Measurements from ENCODE around the gene AKAP17A.
"Not testable (repeated sequence)": the region's sequence is repeated elsewhere in the genome, so short reads cannot be mapped to it uniquely, and the experiment has no call there.

AKAP17A gene

GRCh38 chrX:1591102-1591862 lies at the start of gene AKAP17A:
Gene AKAP17A (plus strand): TSS chrX:1591604. CDS start chrX:1593463, 1,859 bp downstream.
- peak; percentile 95 for DNase-seq (ENCODE audit: low spot score)

DNA sequence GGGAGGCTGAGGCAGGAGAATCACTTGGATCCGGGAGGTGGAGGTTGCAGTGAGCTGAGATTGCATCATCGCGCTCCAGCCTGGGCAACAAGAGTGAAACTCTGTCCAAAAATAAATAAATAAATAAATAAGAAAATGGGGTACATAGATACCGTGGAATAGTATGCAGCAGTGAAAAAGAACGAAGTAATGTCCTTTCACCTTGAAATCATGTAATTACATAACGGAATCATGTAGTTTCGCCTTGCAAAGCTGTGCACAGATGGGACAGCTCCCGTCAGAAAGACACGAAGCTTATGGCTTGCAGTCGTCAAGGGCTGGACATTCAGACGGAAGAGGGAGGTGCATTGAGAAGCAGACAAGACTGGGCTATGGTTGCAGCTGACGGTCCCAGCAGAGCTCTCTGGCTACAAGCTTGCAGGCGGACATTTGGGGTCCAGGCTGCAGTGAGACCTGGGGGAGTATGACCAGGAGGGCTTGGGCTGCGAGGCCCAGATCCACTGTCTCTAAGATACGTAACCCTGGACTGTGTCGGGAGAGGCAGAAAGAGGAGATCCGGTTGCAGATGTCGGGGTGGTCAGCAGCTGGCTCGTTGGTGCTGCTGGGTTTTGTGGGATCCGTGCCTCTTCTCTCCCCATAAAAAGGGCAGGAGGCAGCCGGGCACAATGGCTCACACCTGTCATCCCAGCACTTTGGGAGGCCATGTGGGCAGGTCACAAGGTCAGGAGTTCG lies 48.2 kb upstream of the AKAP17A start:
- DNase-seq (ENCODE audit: low spot score), result no peak

- no peak for DNase-seq (ENCODE audit: low spot score)
Measured at GRCh38 chrX:1545776-1546408, 45.5 kb upstream of the AKAP17A start.

GRCh38 chrX:1546691-1547251 lies 44.6 kb upstream of the AKAP17A start:
- no peak for DNase-seq (ENCODE audit: low spot score)

- DNase-seq (ENCODE audit: low spot score), result no peak
Measured at GRCh38 chrX:1551959-1552546, 39.4 kb upstream of the AKAP17A start.

GRCh38 chrX:1554469-1555210 lies 36.8 kb upstream of the AKAP17A start:
- DNase-seq (ENCODE audit: low spot score), result no peak

DNA sequence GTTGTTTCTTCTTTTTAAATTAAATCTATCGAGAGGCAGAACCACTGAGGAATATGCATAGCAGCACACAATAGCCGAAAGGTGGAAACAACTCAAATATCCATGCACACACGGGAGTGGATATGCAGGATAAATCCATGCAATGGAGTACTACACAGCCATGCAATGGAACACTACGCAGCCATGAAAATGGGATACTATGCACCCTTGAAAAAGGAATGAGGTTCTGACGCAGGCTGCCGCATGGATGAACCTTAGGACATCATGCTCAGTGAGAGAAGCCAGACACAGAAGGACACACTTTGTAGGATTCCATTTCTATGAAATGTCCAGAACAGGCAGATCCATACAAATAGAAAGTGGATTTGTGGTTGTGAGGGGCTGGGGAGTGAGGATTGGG lies 36.0 kb upstream of the AKAP17A start:
- DNase-seq (ENCODE audit: low spot score), result no peak

DNA sequence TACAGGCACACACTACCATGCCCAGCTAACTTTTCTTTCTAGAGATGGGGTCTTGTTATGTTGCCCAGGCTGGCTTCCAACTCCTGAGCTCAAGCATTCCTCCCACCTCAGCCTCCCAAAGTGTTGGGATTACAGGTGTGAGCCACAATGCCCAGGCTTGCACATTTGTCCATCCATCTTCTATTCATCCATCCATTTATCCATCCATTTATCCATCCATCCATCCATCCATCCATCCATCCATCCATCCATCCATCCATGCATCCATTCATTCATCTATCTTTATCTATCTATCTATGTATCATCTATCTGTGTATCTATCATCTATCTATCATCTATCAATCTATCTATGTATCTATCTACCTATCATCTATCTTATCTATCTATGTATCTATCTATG lies 34.0 kb upstream of the AKAP17A start:
- not testable (repeated sequence) for DNase-seq (ENCODE audit: low spot score)

- DNase-seq (ENCODE audit: low spot score), result no peak
Measured at GRCh38 chrX:1558761-1559468, 32.5 kb upstream of the AKAP17A start.

- no peak for DNase-seq (ENCODE audit: low spot score)
Measured at GRCh38 chrX:1561164-1561563, 30.2 kb upstream of the AKAP17A start.

DNA sequence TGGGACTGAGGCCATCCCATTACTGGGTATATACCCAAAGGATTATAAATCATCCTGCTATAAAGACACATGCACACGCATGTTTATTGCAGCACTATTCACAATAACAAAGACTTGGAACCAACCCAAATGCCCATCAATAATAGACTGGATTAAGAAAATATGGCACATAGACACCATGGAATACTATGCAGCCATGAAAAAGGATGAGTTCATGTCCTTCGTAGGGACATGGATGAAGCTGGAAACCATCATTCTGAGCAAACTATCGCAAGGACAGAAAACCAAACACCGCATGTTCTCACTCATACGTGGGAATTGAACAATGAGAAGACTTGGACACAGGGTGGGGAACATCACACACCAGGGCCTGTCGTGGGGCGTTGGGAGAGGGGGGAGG lies 27.3 kb upstream of the AKAP17A start:
- DNase-seq (ENCODE audit: low spot score), result not testable (repeated sequence)

DNA sequence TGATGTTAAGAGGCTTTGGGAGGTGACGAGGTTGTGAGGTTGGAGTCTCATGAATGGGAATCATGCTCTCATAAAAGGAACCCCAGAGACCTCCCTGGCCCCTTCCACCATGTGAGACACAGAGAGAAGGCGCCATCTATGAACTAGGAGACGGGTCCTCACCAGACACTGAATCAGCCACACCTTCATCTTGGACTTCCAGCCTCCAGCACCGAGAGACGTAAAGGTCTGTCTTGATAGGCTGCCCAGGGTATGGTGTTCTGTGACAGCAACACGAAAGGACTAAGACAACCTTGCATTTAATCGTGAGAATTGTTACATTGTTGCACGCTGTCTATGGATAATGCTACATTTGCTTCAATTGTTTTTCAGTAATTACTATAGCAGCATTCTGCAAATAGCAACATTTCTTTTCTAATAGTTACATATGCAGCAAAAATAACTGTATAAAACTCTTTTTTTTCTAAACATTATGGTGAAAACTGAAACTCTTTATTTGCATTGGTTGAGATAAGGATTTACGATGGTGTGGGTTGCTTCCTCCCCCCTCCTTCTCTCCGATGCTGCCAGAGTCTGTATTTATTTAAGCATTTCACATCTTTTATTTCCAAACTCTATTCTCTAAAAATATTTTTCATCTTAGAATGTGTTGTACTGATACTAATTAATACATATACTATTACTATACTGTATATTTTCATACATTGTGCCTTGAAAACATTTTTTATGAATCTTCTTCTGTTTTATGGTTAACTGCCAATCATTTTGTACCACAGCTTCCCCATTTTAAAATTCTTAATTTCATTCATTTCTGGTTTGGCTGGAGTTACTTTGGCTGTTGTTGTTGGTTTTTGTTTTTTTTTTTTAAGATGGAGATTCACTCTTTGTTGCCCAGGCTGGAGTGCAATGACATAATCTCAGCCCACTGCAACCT lies 26.4 kb upstream of the AKAP17A start:
- DNase-seq (ENCODE audit: low spot score), result no peak

DNA sequence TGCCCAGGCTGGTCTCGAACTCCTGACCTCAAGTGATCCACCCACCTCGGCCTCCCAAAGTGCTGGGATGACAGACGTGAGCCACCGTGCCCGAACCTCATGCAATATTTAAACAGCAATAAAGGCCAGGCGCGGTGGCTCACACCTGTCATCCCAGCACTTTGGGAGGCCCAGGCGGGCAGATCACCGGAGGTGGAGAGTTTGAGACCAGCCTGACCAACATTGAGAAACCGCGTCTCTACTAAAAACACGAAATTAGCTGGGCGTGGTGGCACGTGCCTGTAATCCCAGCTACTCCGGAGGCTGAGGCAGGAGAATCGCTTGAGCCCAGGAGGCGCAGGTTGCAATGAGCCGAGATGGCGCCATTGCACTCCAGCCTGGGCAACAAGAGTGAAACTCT lies 17.2 kb upstream of the AKAP17A start:
- DNase-seq (ENCODE audit: low spot score), result not testable (repeated sequence)

GRCh38 chrX:1576201-1576992 lies 15.0 kb upstream of the AKAP17A start:
- no peak for DNase-seq (ENCODE audit: low spot score)

DNA sequence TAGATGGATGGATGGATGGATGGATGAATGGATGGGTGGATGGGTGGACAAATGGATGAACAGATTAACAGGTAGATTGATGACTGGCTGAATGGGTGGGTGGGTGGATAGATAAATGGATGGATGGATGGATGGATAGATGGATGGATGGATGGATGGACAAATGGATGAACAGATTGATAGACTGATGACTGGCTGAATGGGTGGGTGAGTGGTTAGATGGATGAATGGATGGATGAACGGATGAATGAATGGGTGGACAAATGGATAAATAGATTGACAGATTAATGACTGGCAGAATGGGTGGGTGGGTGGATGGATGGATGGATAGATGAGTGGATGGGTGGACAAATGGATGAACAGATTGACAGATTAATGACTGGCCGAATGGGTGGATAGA lies 13.6 kb upstream of the AKAP17A start:
- no peak for DNase-seq (ENCODE audit: low spot score)

- no peak for DNase-seq (ENCODE audit: low spot score)
Measured at GRCh38 chrX:1578511-1579173, 12.8 kb upstream of the AKAP17A start.

DNA sequence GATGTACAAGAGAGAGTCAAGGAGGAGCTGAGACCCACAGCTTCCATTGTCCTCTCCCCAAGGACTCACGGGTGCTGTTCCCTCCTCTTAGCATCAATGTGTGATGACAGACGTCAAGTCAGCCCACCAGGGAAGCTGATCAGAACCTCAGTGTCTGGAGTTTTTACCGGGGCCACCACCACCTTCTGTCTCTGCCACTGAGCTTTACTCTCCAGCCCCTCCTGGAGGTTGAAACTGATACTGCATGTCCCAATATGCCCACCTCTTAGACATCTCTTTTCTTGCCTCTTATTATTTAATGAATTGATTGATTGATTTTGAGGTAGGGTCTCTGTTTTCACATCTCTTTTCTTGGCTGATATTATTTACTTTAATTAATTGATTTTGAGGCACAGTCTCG lies 10.3 kb upstream of the AKAP17A start:
- no peak for DNase-seq (ENCODE audit: low spot score)

DNA sequence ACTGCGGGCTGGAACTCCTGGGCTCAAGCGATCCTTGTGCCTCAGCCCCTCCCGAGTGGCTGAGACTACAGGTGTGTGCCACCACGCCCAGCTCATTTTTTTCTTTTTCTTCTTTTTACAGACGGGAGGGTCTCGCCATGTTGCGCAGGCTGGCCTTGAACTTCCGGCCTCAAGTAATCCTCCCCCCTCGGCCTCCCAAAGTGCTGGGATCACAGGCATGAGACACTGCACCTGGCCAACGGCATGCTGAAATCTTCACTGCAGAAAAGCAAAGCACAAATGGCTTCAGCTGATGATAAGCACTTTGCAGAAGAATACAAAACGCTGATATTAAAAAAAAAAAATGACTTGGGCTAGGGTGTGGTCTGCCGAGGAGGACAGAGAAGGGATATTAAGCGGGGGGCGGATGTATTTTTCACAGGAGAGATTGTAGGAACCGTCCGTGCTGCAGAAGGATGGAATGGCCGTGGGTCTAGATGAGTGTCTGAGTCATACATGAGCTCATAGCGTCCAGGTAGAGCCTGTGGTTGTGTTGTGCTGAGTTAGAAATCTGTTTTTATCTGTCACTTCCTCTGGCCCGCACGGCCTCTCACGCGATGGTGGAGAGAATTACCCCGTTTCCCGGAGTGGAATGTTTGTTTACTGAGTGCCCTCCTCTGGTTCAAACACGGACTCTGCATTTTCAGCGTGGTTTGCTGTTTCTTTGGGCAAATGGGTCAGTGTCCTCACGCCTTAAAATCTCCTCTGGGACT lies 8.5 kb upstream of the AKAP17A start:
- no peak for DNase-seq (ENCODE audit: low spot score)

All from pons (tissue), 1 donor.